ENCODE results near the gene CADPS.

The CADPS gene

GRCh38 chr3:62662677-62663076 lies 212.5 kb downstream of the CADPS start:
- Histone ChIP-seq H3K4me2 (ENCODE audit: low read length) (no peak overlapping the region), H3K9me2 (ENCODE audit: low read depth, low read length) (no peaks in the 10 kb centered on the region), H3K27me3 (ENCODE audit: insufficient read depth, low read length) (no peaks in the 10 kb centered on the region), H3K27ac (ENCODE audit: low read depth, low read length, poor library complexity, severe bottlenecking) (no peak overlapping the region), H2AFZ (ENCODE audit: low read length) (no peak overlapping the region), H3K36me3 (ENCODE audit: insufficient read depth, low read length) (no peaks in the 10 kb centered on the region), H4K20me1 (ENCODE audit: insufficient read depth, low read length) (no peaks in the 10 kb centered on the region), H3K9ac (ENCODE audit: low read length) (no peak overlapping the region), H3K79me2 (ENCODE audit: insufficient read depth, low read length) (no peaks in the 10 kb centered on the region), H3K4me1 (ENCODE audit: insufficient read depth, low read length, severe bottlenecking) (peaks cover 19% of the 10 kb centered on the region), H3F3A (ENCODE audit: insufficient read depth, low read length) (no peaks in the 10 kb centered on the region), H3K9me3 (ENCODE audit: low read length) (no peaks in the 10 kb centered on the region), H3K4me3 (ENCODE audit: low read depth, low read length, poor library complexity, severe bottlenecking) (no peak overlapping the region)
- TF ChIP-seq EZH2 (IDR thresholded peaks at IDR 0.05; ENCODE audit: borderline replicate concordance, low read length) (no peak), CTCF (IDR thresholded peaks at IDR 0.05; ENCODE audit: low read length) (no peak)

- no peak overlapping the region for H3K4me3 ChIP-seq (ENCODE audit: low read depth, low read length, poor library complexity, severe bottlenecking)
- H3K9ac ChIP-seq (ENCODE audit: low read length), result no peak overlapping the region
- H4K20me1 ChIP-seq (ENCODE audit: insufficient read depth, low read length), result no peaks in the 10 kb centered on the region
- TF ChIP-seq CTCF (IDR thresholded peaks at IDR 0.05; ENCODE audit: low read length) (peak; percentile 72), EZH2 (IDR thresholded peaks at IDR 0.05; ENCODE audit: borderline replicate concordance, low read length) (no peak)
- no peak overlapping the region for H3K4me2 ChIP-seq (ENCODE audit: low read length)
- H3K27ac ChIP-seq (ENCODE audit: low read depth, low read length, poor library complexity, severe bottlenecking), result no peak overlapping the region
- no peaks in the 10 kb centered on the region for H3K79me2 ChIP-seq (ENCODE audit: insufficient read depth, low read length)
- no peaks in the 10 kb centered on the region for H3K36me3 ChIP-seq (ENCODE audit: insufficient read depth, low read length)
- no peaks in the 10 kb centered on the region for H3K4me1 ChIP-seq (ENCODE audit: insufficient read depth, low read length, severe bottlenecking)
- no peaks in the 10 kb centered on the region for H3K9me3 ChIP-seq (ENCODE audit: low read length)
- H3F3A ChIP-seq (ENCODE audit: insufficient read depth, low read length), result no peaks in the 10 kb centered on the region
- no peak overlapping the region for H2AFZ ChIP-seq (ENCODE audit: low read length)
- H3K9me2 ChIP-seq (ENCODE audit: low read depth, low read length), result no peaks in the 10 kb centered on the region
- no peaks in the 10 kb centered on the region for H3K27me3 ChIP-seq (ENCODE audit: insufficient read depth, low read length)
Measured at GRCh38 chr3:62659660-62660059, 215.6 kb downstream of the CADPS start.

- H3F3A ChIP-seq (ENCODE audit: insufficient read depth, low read length), result no peaks in the 10 kb centered on the region
- no peak overlapping the region for H3K4me2 ChIP-seq (ENCODE audit: low read length)
- TF ChIP-seq CTCF (IDR thresholded peaks at IDR 0.05; ENCODE audit: low read length) (no peak), EZH2 (IDR thresholded peaks at IDR 0.05; ENCODE audit: borderline replicate concordance, low read length) (no peak)
- no peak overlapping the region for H2AFZ ChIP-seq (ENCODE audit: low read length)
- H3K9me2 ChIP-seq (ENCODE audit: low read depth, low read length), result no peaks in the 10 kb centered on the region
- no peaks in the 10 kb centered on the region for H4K20me1 ChIP-seq (ENCODE audit: insufficient read depth, low read length)
- no peaks in the 10 kb centered on the region for H3K36me3 ChIP-seq (ENCODE audit: insufficient read depth, low read length)
- H3K27ac ChIP-seq (ENCODE audit: low read depth, low read length, poor library complexity, severe bottlenecking), result no peak overlapping the region
- no peaks in the 10 kb centered on the region for H3K27me3 ChIP-seq (ENCODE audit: insufficient read depth, low read length)
- H3K9me3 ChIP-seq (ENCODE audit: low read length), result no peaks in the 10 kb centered on the region
- no peak overlapping the region for H3K4me3 ChIP-seq (ENCODE audit: low read depth, low read length, poor library complexity, severe bottlenecking)
- H3K9ac ChIP-seq (ENCODE audit: low read length), result no peak overlapping the region
- no peaks in the 10 kb centered on the region for H3K79me2 ChIP-seq (ENCODE audit: insufficient read depth, low read length)
- H3K4me1 ChIP-seq (ENCODE audit: insufficient read depth, low read length, severe bottlenecking), result no peaks in the 10 kb centered on the region
Measured at GRCh38 chr3:62655691-62656063, 219.5 kb downstream of the CADPS start.

All from OCI-LY1 (cell line).